ENCODE results near the gene FBXO24. TPM values are rescaled to one million over a fixed set of nuclear protein-coding genes. Genes with fewer than 3 reads are reported as not detected.
A peak's percentile ranks its signal among the peaks of the same experiment; 100 is the strongest.

Gene FBXO24
- total and polyA plus RNA-seq, 9 of the 15 experiments (the other 6 are each of a cell fraction or from before 2014, with no cell fraction given), result 0.17 to 0.95 (median 0.50) TPM

GRCh38 chr7:100641463-100641859 lies 55.3 kb downstream of the FBXO24 start, which contains the start of gene TFR2 (continued):
- TF ChIP-seq POU5F1 (IDR thresholded peaks at IDR 0.05; ENCODE audit: borderline replicate concordance, low read depth, low read length, partially characterized antibody) (no peak), ZFP1 (CRISPR knock-in tag; IDR thresholded peaks at IDR 0.05) (no peak), TAF7 (tag; IDR thresholded peaks at IDR 0.05) (no peak), TEAD2 (tag; IDR thresholded peaks at IDR 0.05) (no peak), SNAPC5 (CRISPR knock-in tag; IDR thresholded peaks at IDR 0.05) (no peak), ZBTB8A (IDR thresholded peaks at IDR 0.05; ENCODE audit: partially characterized antibody) (no peak), ETV6 (IDR thresholded peaks at IDR 0.05; ENCODE audit: borderline replicate concordance in 1 of 2, low read depth in 2 of 2, low read length in 1 of 2) (peak in 1 of 2 experiments; percentile 60; a peak in 1 of 4 replicates), ETV6 (CRISPR knock-in tag; IDR thresholded peaks at IDR 0.05; ENCODE audit: borderline replicate concordance) (no peak), SAFB2 (IDR thresholded peaks at IDR 0.05; ENCODE audit: borderline replicate concordance, low read depth, low read length, severe bottlenecking) (no peak), ARID1B (IDR thresholded peaks at IDR 0.05) (peak; percentile 99), ZNF785 (CRISPR knock-in tag; IDR thresholded peaks at IDR 0.05) (no peak), ZNF408 (CRISPR knock-in tag; IDR thresholded peaks at IDR 0.05; ENCODE audit: low read depth) (no peak), FOXA1 (IDR thresholded peaks at IDR 0.05; ENCODE audit: borderline replicate concordance) (no peak), ZNF518B (CRISPR knock-in tag; IDR thresholded peaks at IDR 0.05) (no peak), DDX20 (tag; IDR thresholded peaks at IDR 0.05; ENCODE audit: low read depth) (no peak), THRB (CRISPR knock-in tag; conservative IDR thresholded peaks at IDR 0.05) (no peak), ZNF263 (CRISPR knock-in tag; IDR thresholded peaks at IDR 0.05; ENCODE audit: borderline replicate concordance) (no peak), ZNF445 (CRISPR knock-in tag; IDR thresholded peaks at IDR 0.05; ENCODE audit: low read depth) (no peak), JUNB (CRISPR knock-in tag; conservative IDR thresholded peaks at IDR 0.05) (no peak), C11orf30 (IDR thresholded peaks at IDR 0.05; ENCODE audit: low read depth) (no peak), FOXP4 (CRISPR knock-in tag; IDR thresholded peaks at IDR 0.05; ENCODE audit: borderline replicate concordance) (no peak)
